Dermis blood vessel endothelial cell (primary cell): Measurements from ENCODE around the gene DNALI1. TPM values are rescaled to one million over a fixed set of nuclear protein-coding genes. Genes with fewer than 3 reads are reported as not detected.
"Not testable (repeated sequence)": the region's sequence is repeated elsewhere in the genome, so short reads cannot be mapped to it uniquely, and the experiment has no call there.

Experiments used
- DNase-seq: peaks from one replicate; pipeline ENCODE4 v3.0.0; 2010
- total RNA-seq: library from RNA; depleted of rRNA; stranded (reverse); fragments of >200 nt; gene quantifications from 2 replicates; pipeline ENCODE4 v1.2.3, GENCODE V29; 2014

The DNALI1 gene
- total RNA-seq, 1 donor from 2014 or later = 0.51 TPM

- no peak for DNase-seq
Observed at GRCh38 chr1:37557402-37557801, 662 bp downstream of the DNALI1 start.

- no peak for DNase-seq
Observed at GRCh38 chr1:37558411-37558810, 1.7 kb downstream of the DNALI1 start.

- DNase-seq = no peak
Observed at GRCh38 chr1:37559080-37559479, 2.3 kb downstream of the DNALI1 start.

GRCh38 chr1:37559957-37560379, 3.2 kb downstream of the DNALI1 start:
- DNase-seq = not testable (repeated sequence)

GRCh38 chr1:37560401-37561132, 3.8 kb downstream of the DNALI1 start:
- no peak for DNase-seq

- peak; percentile 54 for DNase-seq
Observed at GRCh38 chr1:37561133-37562132, 4.7 kb downstream of the DNALI1 start.

GRCh38 chr1:37562984-37563383, 6.2 kb downstream of the DNALI1 start:
- DNase-seq = no peak

GRCh38 chr1:37564892-37565291, 8.2 kb downstream of the DNALI1 start:
- no peak for DNase-seq

- no peak for DNase-seq
Observed at GRCh38 chr1:37567023-37567422, 10.3 kb downstream of the DNALI1 start.

GRCh38 chr1:37570528-37571334, 14.0 kb downstream of the DNALI1 start:
- DNase-seq = no peak

- peak; percentile 68 for DNase-seq
Observed at GRCh38 chr1:37574834-37575480, 18.2 kb downstream of the DNALI1 start.

GRCh38 chr1:37575692-37576091, 19.0 kb downstream of the DNALI1 start:
- DNase-seq = peak; percentile 60

- not testable (repeated sequence) for DNase-seq
Observed at GRCh38 chr1:37584544-37584943, 27.8 kb downstream of the DNALI1 start.

GRCh38 chr1:37588939-37589338, 32.2 kb downstream of the DNALI1 start:
- DNase-seq = no peak

GRCh38 chr1:37593726-37594125, 37.0 kb downstream of the DNALI1 start:
- DNase-seq = no peak

GRCh38 chr1:37595440-37596181, 38.9 kb downstream of the DNALI1 start, which contains the start of gene GNL2:
GNL2 (minus strand) TSS chr1:37595937; CDS start chr1:37595822, 115 bp downstream.
- DNase-seq = peak; percentile 98

GRCh38 chr1:37596182-37596667, 39.5 kb downstream of the DNALI1 start:
- DNase-seq = no peak

GRCh38 chr1:37599940-37600339, 43.2 kb downstream of the DNALI1 start:
- DNase-seq = no peak

- DNase-seq = no peak
Observed at GRCh38 chr1:37601441-37601840, 44.7 kb downstream of the DNALI1 start.

GRCh38 chr1:37602750-37603694, 46.3 kb downstream of the DNALI1 start:
- peak; percentile 45 for DNase-seq
